HG02973 (cell line): Measurements from ENCODE around the gene ASCL2.
A peak's percentile ranks its signal among the peaks of the same experiment; 100 is the strongest.

Experiments used
- ATAC-seq: cut with Tn5 transposase; IDR thresholded peaks from one replicate; pipeline ENCODE4 v1.9.1; 2021; ENCODE audit warnings: moderate library complexity; ENCODE audit not compliant: unreplicated experiment

The ASCL2 gene

GRCh38 chr11:2275334-2276279 is 5.2 kb upstream of the ASCL2 start:
- no peak for ATAC-seq

GRCh38 chr11:2273771-2274170 is 3.4 kb upstream of the ASCL2 start:
- ATAC-seq, result no peak

- ATAC-seq, result no peak
Observed at GRCh38 chr11:2273311-2273710, 2.9 kb upstream of the ASCL2 start.

- ATAC-seq, result no peak
Observed at GRCh38 chr11:2272946-2273280, 2.5 kb upstream of the ASCL2 start.

DNA sequence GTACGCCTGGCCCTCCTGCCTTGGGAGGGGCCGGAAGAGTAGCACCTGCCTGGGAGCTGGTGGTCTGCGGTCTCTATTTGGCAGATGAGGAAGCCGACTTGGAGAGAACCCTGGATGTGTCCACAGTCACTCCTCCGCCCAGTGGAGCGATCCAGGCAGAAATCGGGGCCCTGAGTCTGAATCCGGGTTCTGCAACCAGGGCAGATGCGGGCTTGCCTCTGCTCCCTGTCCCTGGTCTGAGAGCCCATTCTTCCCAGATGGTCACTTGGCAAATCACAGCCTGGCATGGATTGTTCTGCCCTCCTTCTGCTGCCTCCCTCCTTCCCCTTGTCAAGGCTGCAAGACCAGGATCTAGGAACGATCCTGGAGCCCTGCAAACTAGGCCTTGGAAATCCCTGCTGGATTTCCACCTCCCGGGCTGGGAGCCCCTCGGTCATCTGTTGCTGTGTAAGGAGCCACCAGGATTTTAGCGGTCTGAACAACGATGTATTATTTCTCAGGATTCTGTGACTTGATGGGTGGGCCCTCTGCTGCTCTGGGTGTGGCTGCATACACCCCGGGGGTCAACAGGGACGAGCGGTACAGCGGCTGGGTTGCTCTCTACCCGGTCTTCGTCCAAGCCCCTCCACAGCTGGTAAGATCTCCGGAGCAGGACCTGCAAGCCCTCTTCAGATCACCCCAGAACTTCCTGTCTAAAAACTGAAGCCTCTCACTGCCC is 2.0 kb upstream of the ASCL2 start:
- ATAC-seq, result no peak

- ATAC-seq, result no peak
Observed at GRCh38 chr11:2271327-2272227, 1.2 kb upstream of the ASCL2 start.

DNA sequence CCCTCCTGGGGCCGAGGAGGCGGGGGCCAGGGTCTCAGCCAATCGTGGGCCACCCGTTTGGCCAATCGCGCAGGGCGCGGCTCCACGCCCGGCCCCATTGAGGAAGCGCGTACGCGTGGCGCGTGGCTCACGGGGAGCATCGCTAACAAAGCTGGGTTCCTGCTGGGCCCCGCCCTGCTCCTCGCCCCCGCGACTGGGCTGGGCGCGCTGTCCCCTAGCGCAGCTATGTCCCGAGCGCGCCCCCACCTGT is 614 bp upstream of the ASCL2 start:
- ATAC-seq, result no peak

DNA sequence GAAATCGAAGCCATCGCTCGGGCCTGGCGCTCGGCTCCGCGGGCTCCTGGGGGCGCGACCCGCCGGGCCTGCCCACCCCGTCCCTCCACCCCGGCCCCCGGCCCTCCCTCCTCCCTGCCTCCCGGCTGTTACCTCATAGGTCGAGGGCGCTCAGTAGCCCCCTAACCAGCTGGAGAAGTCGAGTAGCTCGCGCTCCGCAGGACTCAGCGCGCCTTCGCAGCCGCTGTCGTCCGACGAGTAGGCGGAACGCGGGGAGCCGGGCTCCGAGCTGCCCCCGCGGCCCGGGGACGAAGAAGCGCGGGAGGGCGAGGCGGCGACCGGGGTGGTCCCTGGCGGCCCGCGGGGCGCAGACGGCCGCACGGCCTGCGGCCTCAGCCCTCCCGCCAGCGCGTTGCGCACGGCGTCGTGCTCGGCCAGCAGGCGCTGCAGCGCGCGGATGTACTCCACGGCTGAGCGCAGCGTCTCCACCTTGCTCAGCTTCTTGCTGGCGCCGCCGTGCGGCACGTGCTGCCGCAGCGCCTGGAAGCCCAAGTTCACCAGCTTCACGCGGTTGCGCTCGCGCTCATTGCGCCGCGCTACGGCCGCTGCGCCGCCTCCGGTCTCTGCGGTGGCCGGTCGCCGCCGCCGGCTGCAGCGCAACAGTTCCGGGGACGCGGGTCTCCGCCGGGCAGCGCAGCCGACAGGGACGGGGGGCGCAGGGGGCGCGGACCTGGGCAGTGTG is 627 bp downstream of the ASCL2 start:
- ATAC-seq, result no peak

GRCh38 chr11:2268729-2269600 is 1.4 kb downstream of the ASCL2 start:
- ATAC-seq, result no peak

- no peak for ATAC-seq
Observed at GRCh38 chr11:2267851-2268728, 2.3 kb downstream of the ASCL2 start.

- ATAC-seq, result no peak
Observed at GRCh38 chr11:2267306-2267850, 3.0 kb downstream of the ASCL2 start.

GRCh38 chr11:2266586-2267305 is 3.6 kb downstream of the ASCL2 start:
- no peak for ATAC-seq

DNA sequence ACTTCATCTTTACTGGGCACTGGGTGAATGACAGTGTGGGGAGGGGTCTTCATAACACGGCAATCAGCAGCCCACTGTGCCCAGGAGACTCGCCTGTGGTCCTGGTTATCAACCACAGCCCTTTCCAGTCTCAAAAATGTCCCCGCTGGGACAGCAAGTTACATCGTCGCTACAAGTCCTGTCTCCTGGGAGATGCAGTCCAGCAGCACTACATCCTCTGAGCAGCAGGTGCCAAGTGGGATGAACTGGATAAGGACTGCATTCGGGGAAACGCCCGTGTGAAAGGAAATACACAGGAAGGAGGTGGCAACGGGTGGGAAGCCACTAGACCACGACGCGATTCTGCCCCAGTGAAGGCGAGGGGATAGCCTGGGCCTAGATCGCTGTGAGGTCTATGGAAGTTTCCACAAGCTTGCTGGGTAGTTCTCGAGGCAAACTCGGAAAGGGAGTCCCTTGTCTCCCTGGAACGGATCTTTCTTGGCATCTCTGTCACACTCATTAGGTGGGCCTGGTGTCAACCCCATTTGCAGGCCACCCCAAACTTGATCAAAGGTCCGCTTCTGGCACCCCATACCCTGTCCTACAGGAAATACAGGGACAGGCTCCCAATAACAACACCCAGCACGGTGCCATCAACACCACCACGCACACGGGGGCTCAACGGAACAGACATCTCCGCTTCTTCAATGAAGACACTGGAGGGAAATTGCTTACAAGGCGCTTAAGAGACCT is 4.4 kb downstream of the ASCL2 start:
- ATAC-seq, result no peak

DNA sequence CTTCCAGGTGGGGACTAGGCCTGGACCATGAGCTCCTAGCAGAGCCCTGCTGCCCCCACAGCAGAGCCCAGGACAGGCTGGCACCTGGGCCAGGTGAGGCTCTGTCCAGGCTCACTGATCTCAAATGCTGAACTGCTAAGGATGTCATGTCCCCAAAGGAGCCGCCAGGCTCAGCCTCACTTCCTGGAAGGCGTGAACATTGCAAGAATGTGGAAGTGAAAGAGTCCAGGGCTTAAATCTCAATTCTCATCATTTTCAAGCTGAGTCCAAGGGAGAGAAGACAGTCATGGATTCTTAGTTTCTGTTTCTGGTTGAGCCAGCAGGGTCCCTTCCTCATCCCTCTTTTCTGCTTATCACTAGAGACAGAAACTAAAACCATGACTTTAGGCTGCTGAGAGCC is 5.0 kb downstream of the ASCL2 start:
- ATAC-seq, result peak; percentile 66

GRCh38 chr11:2264366-2265053 is 5.9 kb downstream of the ASCL2 start:
- ATAC-seq, result no peak

- no peak for ATAC-seq
Observed at GRCh38 chr11:2263724-2264360, 6.5 kb downstream of the ASCL2 start.
